Calu3 (cell line): ENCODE data around the gene GAK. TPM values are rescaled to one million over a fixed set of nuclear protein-coding genes. Genes with fewer than 3 reads are reported as not detected.

Experiments used
- BruUV-seq: library from RNA; stranded (reverse); fragments of 400-500 nt; replicated peaks from 2 replicates; lab custom pipeline; 2021; lab: Mats Ljungman, UMichigan
- CTCF ChIA-PET: fragments of 300-600 bp; sonication (Branson Sonifier 250); formaldehyde crosslinking; loops from one replicate; lab custom pipeline; 2022; ENCODE audit warnings: antibody characterized with exemption; lab: Charles Lee
- DNase-seq: peaks from one replicate; pipeline ENCODE4 v3.0.0; 2022
- H3K27ac Mint-ChIP-seq: one replicate; pipeline ENCODE4 v1.8.0; 2022; ENCODE audit warnings: mixed read lengths; ENCODE audit not compliant: unreplicated experiment
- H3K27me3 Mint-ChIP-seq: one replicate; pipeline ENCODE4 v1.8.0; 2022; ENCODE audit warnings: mixed read lengths; ENCODE audit not compliant: unreplicated experiment
- H3K36me3 Mint-ChIP-seq: one replicate; pipeline ENCODE4 v1.8.0; 2022; ENCODE audit warnings: mild to moderate bottlenecking, moderate library complexity, mixed read lengths; ENCODE audit not compliant: insufficient read depth, unreplicated experiment
- H3K4me1 Mint-ChIP-seq: one replicate; pipeline ENCODE4 v1.8.0; 2022; ENCODE audit warnings: mild to moderate bottlenecking, low read depth, mixed read lengths; ENCODE audit not compliant: unreplicated experiment
- H3K4me3 Mint-ChIP-seq: one replicate; pipeline ENCODE4 v1.8.0; 2022; ENCODE audit warnings: mild to moderate bottlenecking, low read depth, moderate library complexity, mixed read lengths; ENCODE audit not compliant: unreplicated experiment
- H3K9me3 Mint-ChIP-seq: one replicate; pipeline ENCODE4 v1.8.0; 2022; ENCODE audit warnings: low read depth, mixed read lengths; ENCODE audit not compliant: unreplicated experiment
- intact Hi-C: fragments of 100-400 bp; cut with micrococcal nuclease; formaldehyde crosslinking; loops from one replicate; pipeline ENCODE4 v1.10.0; 2022; ENCODE audit not compliant: unreplicated experiment
- total RNA-seq: library from RNA; stranded (reverse); gene quantifications from 2 replicates; pipeline ENCODE4 v1.2.3, GENCODE V29; 2022
- TF ChIP-seq, protein P1 (sequence below): fragments of 200-600 bp; IDR thresholded peaks from one replicate; pipeline ENCODE4 v1.8.0; 2022; ENCODE audit warnings: antibody characterized with exemption; ENCODE audit not compliant: unreplicated experiment

The GAK gene
- total RNA-seq, 1 experiment from 2014 or later: 94.1 TPM

DNA sequence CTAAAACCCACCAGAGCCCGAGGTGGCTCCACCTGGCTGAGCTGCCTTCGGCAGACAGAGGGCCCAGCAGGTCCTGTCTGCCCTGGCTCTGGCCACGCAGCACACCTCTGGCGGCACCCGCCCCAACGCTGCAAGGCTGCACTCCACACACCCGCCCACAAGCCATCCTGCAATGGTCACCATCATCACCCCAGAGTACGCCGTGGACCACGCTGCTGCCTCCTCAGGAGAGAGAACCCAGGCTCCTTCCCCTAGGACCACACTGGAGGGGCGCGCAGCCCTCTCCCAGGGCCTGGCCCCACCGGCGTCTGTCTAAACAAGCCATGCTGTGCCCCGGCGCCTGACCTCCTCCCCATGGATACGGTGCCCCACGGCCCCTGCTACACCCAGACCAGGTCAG, 66.5 kb downstream of the GAK start:
- no TSS peak for BruUV-seq
- Mint-ChIP-seq H3K36me3 (peaks cover 8% of the 10 kb centered on the region), H3K27me3 (no peaks in the 10 kb centered on the region), H3K27ac (no peak overlapping the region), H3K9me3 (no peaks in the 10 kb centered on the region), H3K4me3 (no peak overlapping the region), H3K4me1 (no peaks in the 10 kb centered on the region)
- no peak for DNase-seq
- TF ChIP-seq, protein P1, sequence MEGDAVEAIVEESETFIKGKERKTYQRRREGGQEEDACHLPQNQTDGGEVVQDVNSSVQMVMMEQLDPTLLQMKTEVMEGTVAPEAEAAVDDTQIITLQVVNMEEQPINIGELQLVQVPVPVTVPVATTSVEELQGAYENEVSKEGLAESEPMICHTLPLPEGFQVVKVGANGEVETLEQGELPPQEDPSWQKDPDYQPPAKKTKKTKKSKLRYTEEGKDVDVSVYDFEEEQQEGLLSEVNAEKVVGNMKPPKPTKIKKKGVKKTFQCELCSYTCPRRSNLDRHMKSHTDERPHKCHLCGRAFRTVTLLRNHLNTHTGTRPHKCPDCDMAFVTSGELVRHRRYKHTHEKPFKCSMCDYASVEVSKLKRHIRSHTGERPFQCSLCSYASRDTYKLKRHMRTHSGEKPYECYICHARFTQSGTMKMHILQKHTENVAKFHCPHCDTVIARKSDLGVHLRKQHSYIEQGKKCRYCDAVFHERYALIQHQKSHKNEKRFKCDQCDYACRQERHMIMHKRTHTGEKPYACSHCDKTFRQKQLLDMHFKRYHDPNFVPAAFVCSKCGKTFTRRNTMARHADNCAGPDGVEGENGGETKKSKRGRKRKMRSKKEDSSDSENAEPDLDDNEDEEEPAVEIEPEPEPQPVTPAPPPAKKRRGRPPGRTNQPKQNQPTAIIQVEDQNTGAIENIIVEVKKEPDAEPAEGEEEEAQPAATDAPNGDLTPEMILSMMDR: no peak
- intact Hi-C loops: no loop called here
- CTCF ChIA-PET: no interaction called here

DNA sequence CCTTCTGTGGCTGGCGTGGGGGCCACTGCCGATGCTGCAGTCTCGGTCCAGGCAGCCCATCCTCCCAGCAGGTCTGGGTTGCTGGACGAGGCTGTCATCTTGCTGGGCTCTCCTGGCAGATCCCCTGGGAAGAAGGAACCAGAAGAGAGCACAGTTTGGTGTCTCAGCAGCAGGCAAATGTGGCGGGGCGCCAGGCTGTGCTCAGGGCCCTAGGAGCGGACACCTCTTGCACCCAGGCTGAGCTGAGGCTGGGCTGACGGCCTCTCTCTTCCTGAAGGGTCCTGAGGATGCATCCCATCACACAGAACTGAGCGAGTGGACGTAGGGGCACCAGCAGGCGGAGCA, 67.0 kb downstream of the GAK start:
- no peaks in the 10 kb centered on the region for H3K9me3 Mint-ChIP-seq
- no peak overlapping the region for H3K4me3 Mint-ChIP-seq
- TF ChIP-seq, protein P1: no peak
- CTCF ChIA-PET: no interaction called here
- no peaks in the 10 kb centered on the region for H3K27me3 Mint-ChIP-seq
- no peak for DNase-seq
- BruUV-seq: no TSS peak
- no peak overlapping the region for H3K27ac Mint-ChIP-seq
- no peaks in the 10 kb centered on the region for H3K4me1 Mint-ChIP-seq
- H3K36me3 Mint-ChIP-seq: peaks cover 6% of the 10 kb centered on the region
- intact Hi-C loops: no loop called here

DNA sequence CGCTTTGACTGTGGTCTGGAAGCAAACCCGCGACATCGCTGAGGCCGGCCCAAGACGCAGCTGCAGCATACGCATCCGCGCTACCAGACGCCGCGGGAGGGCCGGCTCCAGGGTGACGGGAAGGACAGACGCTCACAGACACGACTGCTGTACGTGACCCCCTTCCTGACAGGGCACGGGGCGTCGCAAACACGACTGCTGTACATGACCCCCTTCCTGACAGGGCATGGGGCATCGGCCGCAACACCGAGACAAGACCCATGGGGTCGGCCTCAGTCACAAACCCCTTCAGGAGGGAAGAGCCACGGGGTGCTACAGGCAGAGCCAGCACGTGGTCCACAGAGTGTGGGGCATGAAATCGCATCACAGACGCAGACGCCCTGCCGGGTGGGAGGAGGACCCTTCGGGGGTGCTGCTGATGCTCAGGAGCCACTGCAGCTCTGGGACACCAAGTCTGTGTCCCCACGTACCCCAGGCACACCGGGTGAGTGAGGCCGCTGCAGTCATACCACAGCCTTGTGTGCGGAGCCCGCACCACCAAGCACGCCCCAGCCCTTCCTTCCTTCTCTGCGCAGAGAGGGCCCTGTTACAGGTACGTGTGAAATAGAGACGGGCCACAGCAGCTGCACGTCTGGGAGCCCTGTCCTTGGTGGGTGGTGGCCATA, 67.5 kb downstream of the GAK start:
- CTCF ChIA-PET: no interaction called here
- intact Hi-C loops: no loop called here
- H3K36me3 Mint-ChIP-seq: peaks cover 11% of the 10 kb centered on the region
- no peaks in the 10 kb centered on the region for H3K4me1 Mint-ChIP-seq
- H3K27me3 Mint-ChIP-seq: no peaks in the 10 kb centered on the region
- no TSS peak for BruUV-seq
- TF ChIP-seq, protein P1: no peak
- H3K27ac Mint-ChIP-seq: no peak overlapping the region
- H3K9me3 Mint-ChIP-seq: no peaks in the 10 kb centered on the region
- no peak for DNase-seq
- no peak overlapping the region for H3K4me3 Mint-ChIP-seq

DNA sequence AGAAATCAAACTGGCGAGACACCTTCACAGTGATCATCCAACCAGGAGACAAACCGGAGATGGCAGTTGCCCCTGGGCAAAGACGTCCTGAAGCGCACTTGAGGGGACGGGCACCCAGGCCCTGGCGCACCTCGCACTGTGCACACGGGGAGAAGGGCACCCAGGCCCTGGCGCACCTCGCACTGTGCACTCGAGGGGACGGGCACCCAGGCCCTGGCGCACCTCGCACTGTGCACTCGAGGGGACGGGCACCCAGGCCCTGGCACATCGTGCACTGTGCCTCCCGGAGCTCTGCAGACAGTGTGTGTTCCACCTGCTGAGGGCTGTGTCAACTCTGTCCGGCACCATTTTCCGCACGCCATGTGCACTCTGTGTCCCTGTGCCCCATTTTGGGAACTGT, 71.6 kb downstream of the GAK start:
- CTCF ChIA-PET: no interaction called here
- Mint-ChIP-seq H3K27me3 (no peaks in the 10 kb centered on the region), H3K36me3 (peaks cover 19% of the 10 kb centered on the region), H3K27ac (no peak overlapping the region), H3K4me1 (no peaks in the 10 kb centered on the region), H3K9me3 (no peaks in the 10 kb centered on the region), H3K4me3 (no peak overlapping the region)
- TF ChIP-seq, protein P1: no peak
- intact Hi-C loops: no loop called here
- DNase-seq: no peak
- no TSS peak for BruUV-seq
